ENCODE results near the gene GREB1. TPM values are rescaled to one million over a fixed set of nuclear protein-coding genes. Genes with fewer than 3 reads are reported as not detected.

Gene GREB1
- total and polyA plus RNA-seq, 9 donors, result 104 to 723 (median 232) TPM

DNA sequence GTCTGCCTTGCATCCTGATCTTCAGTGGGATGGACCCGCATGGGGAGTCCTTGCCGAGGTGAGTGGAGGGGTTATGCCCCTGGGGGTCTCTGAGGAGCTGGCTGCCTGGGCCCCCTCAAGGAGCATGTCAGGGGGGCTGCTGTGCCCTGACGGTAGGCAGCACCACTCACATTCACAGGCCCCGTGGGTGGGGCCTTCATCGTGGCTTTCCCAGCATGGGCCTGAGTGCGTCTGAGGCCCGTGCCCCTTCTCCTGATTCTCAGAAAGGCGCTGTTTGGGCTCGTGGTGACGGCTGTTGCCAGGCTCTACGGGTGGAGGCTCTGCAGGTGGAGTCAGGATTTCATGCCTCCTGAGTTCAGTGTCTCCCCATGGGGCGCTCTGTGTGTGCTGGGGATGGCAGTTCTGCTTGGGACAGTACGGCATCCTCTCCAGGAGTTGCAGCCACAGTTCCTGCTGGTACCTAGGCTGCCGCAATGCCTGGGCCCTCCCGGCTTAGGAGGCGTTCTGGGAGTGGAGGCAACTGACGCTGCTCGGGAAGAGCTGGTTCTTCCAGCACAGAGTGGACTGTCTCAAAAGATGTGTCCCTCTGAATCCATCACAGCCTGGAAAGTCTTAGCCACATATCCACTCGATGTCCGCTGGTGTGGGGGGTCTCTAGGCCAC, 78.8 kb downstream of the GREB1 start:
- Histone ChIP-seq H3K9me3 (no peaks in the 10 kb centered on the region), H3K4me3 (no peak overlapping the region), H3K27me3 (no peaks in the 10 kb centered on the region), H3K36me3 (peaks cover 3% of the 10 kb centered on the region), H3K27ac (peak overlapping the region in 1 of 2 donors; percentile 61), H3K4me1 (ENCODE audit: insufficient read depth) (peaks cover 2% of the 10 kb centered on the region)
- WGBS, 3 donors, result 74 to 77% (median 76%) methylated on average over 20 of the region's 20 CpGs
- intact Hi-C loops (cut with DNase I), result no loop called here
- TF ChIP-seq EP300 (IDR thresholded peaks at IDR 0.05) (no peak), POLR2A (IDR thresholded peaks at IDR 0.05) (no peak)
- TF ChIP-seq, protein P1, sequence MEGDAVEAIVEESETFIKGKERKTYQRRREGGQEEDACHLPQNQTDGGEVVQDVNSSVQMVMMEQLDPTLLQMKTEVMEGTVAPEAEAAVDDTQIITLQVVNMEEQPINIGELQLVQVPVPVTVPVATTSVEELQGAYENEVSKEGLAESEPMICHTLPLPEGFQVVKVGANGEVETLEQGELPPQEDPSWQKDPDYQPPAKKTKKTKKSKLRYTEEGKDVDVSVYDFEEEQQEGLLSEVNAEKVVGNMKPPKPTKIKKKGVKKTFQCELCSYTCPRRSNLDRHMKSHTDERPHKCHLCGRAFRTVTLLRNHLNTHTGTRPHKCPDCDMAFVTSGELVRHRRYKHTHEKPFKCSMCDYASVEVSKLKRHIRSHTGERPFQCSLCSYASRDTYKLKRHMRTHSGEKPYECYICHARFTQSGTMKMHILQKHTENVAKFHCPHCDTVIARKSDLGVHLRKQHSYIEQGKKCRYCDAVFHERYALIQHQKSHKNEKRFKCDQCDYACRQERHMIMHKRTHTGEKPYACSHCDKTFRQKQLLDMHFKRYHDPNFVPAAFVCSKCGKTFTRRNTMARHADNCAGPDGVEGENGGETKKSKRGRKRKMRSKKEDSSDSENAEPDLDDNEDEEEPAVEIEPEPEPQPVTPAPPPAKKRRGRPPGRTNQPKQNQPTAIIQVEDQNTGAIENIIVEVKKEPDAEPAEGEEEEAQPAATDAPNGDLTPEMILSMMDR (IDR thresholded peaks at IDR 0.05), result no peak
- no peak for DNase-seq

DNA sequence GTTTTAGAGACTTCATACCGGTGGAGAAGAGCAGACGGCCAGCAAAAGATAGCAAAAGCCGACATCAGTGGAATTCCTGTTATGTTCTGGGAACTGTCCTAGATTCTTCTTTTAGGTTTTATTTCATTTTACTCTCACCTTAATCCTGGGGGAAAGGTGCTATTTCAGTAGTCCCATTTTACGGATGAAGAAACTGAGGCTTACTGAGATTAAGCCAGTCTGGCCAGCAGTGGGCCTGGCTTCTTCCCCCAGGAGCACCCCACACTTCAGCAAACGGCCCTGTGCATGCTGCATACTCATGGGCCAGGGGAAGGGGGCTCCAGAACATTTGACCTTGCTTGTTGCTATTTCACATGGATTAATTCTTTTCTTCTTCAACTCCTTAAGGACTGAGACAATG, 79.5 kb downstream of the GREB1 start:
- TF ChIP-seq, protein P1 (IDR thresholded peaks at IDR 0.05), result no peak
- TF ChIP-seq EP300 (IDR thresholded peaks at IDR 0.05) (no peak), POLR2A (IDR thresholded peaks at IDR 0.05) (no peak)
- peaks cover 2% of the 10 kb centered on the region for H3K4me1 ChIP-seq (ENCODE audit: insufficient read depth)
- WGBS, 3 donors, result 64 to 84% (median 68%) methylated on average over 5 of the region's 5 CpGs
- no peak overlapping the region for H3K27ac ChIP-seq
- peaks cover 3% of the 10 kb centered on the region for H3K36me3 ChIP-seq
- no peak overlapping the region for H3K4me3 ChIP-seq
- intact Hi-C loops (cut with DNase I), result no loop called here
- H3K9me3 ChIP-seq, result no peaks in the 10 kb centered on the region
- no peak for DNase-seq
- H3K27me3 ChIP-seq, result no peaks in the 10 kb centered on the region

DNA sequence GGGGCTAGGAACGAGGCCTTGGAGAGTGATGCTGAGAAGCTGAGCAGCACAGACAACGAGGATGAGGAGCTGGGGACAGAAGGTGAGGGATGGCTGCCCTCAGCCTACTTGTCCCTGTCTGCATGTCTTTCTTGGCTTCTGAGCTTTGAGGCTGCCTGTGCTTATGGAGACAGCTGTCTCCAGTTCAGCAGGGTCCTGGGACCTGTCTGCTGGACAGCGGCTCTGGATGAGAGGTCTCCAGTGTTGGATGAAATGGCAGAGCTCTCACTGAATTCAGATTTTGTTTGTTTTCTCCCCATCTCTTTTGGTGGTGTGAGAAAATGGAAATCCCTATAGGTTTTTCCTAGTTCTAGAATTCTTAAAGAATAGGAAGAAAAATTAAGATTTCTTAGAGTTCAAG, 81.4 kb downstream of the GREB1 start:
- WGBS, 3 donors, result 70 to 77% (median 75%) methylated on average over 3 of the region's 3 CpGs
- Histone ChIP-seq H3K9me3 (no peaks in the 10 kb centered on the region), H3K4me1 (ENCODE audit: insufficient read depth) (peaks cover 2% of the 10 kb centered on the region), H3K27ac (no peak overlapping the region), H3K27me3 (no peaks in the 10 kb centered on the region), H3K4me3 (no peak overlapping the region), H3K36me3 (peaks cover 3% of the 10 kb centered on the region)
- no peak for DNase-seq
- intact Hi-C loops (cut with DNase I), result no loop called here
- TF ChIP-seq, protein P1 (IDR thresholded peaks at IDR 0.05), result no peak
- TF ChIP-seq EP300 (IDR thresholded peaks at IDR 0.05) (no peak), POLR2A (IDR thresholded peaks at IDR 0.05) (no peak)

DNA sequence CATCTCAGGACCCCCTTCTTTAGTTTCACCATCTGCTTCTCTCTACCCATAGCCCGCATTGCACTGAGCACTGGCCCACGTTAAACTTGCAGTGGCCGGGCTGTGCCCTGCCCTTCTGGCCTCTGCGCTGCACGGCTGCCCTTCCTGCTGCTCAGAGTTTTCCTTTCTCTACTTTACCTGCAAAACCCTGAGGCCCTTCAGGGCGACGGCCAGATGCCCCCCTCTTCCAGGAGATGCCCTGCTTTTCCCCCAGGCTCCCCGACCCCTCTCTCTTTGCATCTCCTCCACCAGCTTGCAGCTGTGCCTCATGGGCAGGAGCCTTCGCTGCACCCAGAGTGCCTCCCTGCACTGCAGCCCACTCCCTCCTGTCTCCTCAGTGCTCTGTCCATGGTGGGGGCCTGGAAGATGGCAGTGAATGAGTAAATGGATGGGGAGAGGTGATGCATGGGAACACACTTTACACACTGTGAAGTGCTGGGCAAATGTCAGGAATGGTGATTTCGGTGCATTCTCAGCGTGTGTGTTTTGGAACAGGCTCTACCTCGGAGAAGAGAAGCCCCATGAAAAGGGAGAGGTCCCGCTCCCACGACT, 82.3 kb downstream of the GREB1 start:
- 74 to 86% (median 83%) methylated on average over 14 of the region's 14 CpGs for WGBS, 3 donors

More for the DNA sequence above, 82.3 kb downstream of the GREB1 start:
- no peaks in the 10 kb centered on the region for H3K9me3 ChIP-seq
- no peak overlapping the region for H3K27ac ChIP-seq
- H3K4me1 ChIP-seq (ENCODE audit: insufficient read depth), result no peaks in the 10 kb centered on the region
- no peak for DNase-seq
- H3K27me3 ChIP-seq, result no peaks in the 10 kb centered on the region
- TF ChIP-seq POLR2A (IDR thresholded peaks at IDR 0.05) (no peak), EP300 (IDR thresholded peaks at IDR 0.05) (no peak)
- TF ChIP-seq, protein P1 (IDR thresholded peaks at IDR 0.05), result no peak
- H3K36me3 ChIP-seq, result no peaks in the 10 kb centered on the region
- intact Hi-C loops (cut with DNase I), result no loop called here
- H3K4me3 ChIP-seq, result no peak overlapping the region

All from ovary (tissue), 9 donors.